Common myeloid progenitor, CD34-positive (primary cell): Measurements from ENCODE around the gene RPL18A.

Source experiments
- CTCF ChIA-PET: fragments of 350-600 bp; sonication (Branson Sonifier 250); formaldehyde crosslinking; loops from one replicate; lab custom pipeline; 2021; ENCODE audit warnings: antibody characterized with exemption; lab: Charles Lee
- POLR2A ChIA-PET: fragments of 350-600 bp; sonication (Branson Sonifier 250); formaldehyde crosslinking; loops from one replicate; lab custom pipeline; 2021; ENCODE audit warnings: antibody characterized with exemption; lab: Charles Lee
- DNase-seq, 3 donors: peaks; one replicate each; pipeline versions ENCODE4 v3.0.0 to v3.0.0-alpha.2; 2013
- H3K27ac ChIP-seq, 2 experiments: 1 replicate in 1 of 2; 2 replicates in 1 of 2; pipeline ENCODE4 v1.7.0; 2013; ENCODE audit warnings: inconsistent platforms in 2 of 2, low read length in 2 of 2, mild to moderate bottlenecking in 2 of 2, low read depth in 1 of 2, moderate library complexity in 1 of 2; ENCODE audit not compliant: severe bottlenecking in 2 of 2, insufficient read depth in 1 of 2, poor library complexity in 1 of 2
- H3K27me3 ChIP-seq, 5 experiments: replicated peaks in 2 of 5; 1 replicate in 3 of 5; 2 replicates in 2 of 5; pipeline versions ENCODE4 v1.6.1 to v1.7.0; 2013; ENCODE audit warnings: low read length in 4 of 5, mild to moderate bottlenecking in 2 of 5, moderate library complexity in 2 of 5, inconsistent platforms in 1 of 5; ENCODE audit not compliant: insufficient read depth in 5 of 5, control insufficient read depth in 4 of 5
- H3K36me3 ChIP-seq, 4 experiments: 1 replicate in 2 of 4; 2 replicates in 2 of 4; pipeline versions ENCODE4 v1.6.1 to v1.7.0; 2013; ENCODE audit warnings: low read length in 3 of 4, control low read depth in 1 of 4, mild to moderate bottlenecking in 1 of 4; ENCODE audit not compliant: control insufficient read depth in 4 of 4, insufficient read depth in 4 of 4
- H3K4me1 ChIP-seq, 4 experiments: 1 replicate in 3 of 4; 2 replicates in 1 of 4; pipeline versions ENCODE4 v1.6.1 to v1.7.1; 2013; ENCODE audit warnings: low read length in 3 of 4, mild to moderate bottlenecking in 3 of 4, control low read depth in 1 of 4, inconsistent platforms in 1 of 4, moderate library complexity in 1 of 4; ENCODE audit not compliant: control insufficient read depth in 4 of 4, insufficient read depth in 4 of 4; ENCODE audit errors: control extremely low read depth in 1 of 4
- H3K4me3 ChIP-seq, 7 experiments: 1 replicate in 4 of 7; 2 replicates in 3 of 7; pipeline versions ENCODE4 v1.5.1 to v1.7.0; 2013; ENCODE audit warnings: mild to moderate bottlenecking in 7 of 7, low read length in 6 of 7, moderate library complexity in 6 of 7, inconsistent platforms in 2 of 7, low read depth in 2 of 7, control low read depth in 1 of 7; ENCODE audit not compliant: insufficient read depth in 4 of 7, control insufficient read depth in 1 of 7; ENCODE audit errors: extremely low read depth in 1 of 7
- H3K9me3 ChIP-seq, 5 experiments: 1 replicate in 4 of 5; 2 replicates in 1 of 5; pipeline versions ENCODE4 v1.6.1 to v1.7.1; 2013; ENCODE audit warnings: low read length in 4 of 5, mild to moderate bottlenecking in 2 of 5, inconsistent platforms in 1 of 5, low read depth in 1 of 5, moderate library complexity in 1 of 5; ENCODE audit not compliant: control insufficient read depth in 4 of 5, insufficient read depth in 2 of 5; ENCODE audit errors: control extremely low read depth in 1 of 5
- WGBS: methylation state at CpG from one replicate; pipeline ENCODE4 v1.1.5; 2013; ENCODE audit not compliant: insufficient coverage; 5-methylcytosine and 5-hydroxymethylcytosine counted together

The RPL18A gene

GRCh38 chr19:17832443-17833208 lies 27.1 kb upstream of the RPL18A start:
- Histone ChIP-seq H3K4me3 (no peak overlapping the region), H3K27me3 (no peaks in the 10 kb centered on the region), H3K9me3 (peaks cover 0 to 4% (median 0%) of the 10 kb centered on the region in 5 experiments), H3K36me3 (peaks cover 25 to 84% (median 61%) of the 10 kb centered on the region in 4 experiments), H3K27ac (no peak overlapping the region), H3K4me1 (peaks cover 0 to 4% (median 1%) of the 10 kb centered on the region in 4 experiments)
- POLR2A ChIA-PET, result interaction anchor here (0.7 kb wide), 1 partner anchor 15 kb away, joined by 7 read pairs; the partner anchor contains the start of gene JAK3
- WGBS, result 95% methylated on average over 15 of the region's 17 CpGs
- DNase-seq, result no peak
- CTCF ChIA-PET, result interaction anchor here (0.7 to 1.4 kb wide), 8 partner anchors 8 to 68 kb away, joined by 3 to 6 read pairs (median 4); partner anchors contain the start of genes JAK3 and RPL18A

DNA sequence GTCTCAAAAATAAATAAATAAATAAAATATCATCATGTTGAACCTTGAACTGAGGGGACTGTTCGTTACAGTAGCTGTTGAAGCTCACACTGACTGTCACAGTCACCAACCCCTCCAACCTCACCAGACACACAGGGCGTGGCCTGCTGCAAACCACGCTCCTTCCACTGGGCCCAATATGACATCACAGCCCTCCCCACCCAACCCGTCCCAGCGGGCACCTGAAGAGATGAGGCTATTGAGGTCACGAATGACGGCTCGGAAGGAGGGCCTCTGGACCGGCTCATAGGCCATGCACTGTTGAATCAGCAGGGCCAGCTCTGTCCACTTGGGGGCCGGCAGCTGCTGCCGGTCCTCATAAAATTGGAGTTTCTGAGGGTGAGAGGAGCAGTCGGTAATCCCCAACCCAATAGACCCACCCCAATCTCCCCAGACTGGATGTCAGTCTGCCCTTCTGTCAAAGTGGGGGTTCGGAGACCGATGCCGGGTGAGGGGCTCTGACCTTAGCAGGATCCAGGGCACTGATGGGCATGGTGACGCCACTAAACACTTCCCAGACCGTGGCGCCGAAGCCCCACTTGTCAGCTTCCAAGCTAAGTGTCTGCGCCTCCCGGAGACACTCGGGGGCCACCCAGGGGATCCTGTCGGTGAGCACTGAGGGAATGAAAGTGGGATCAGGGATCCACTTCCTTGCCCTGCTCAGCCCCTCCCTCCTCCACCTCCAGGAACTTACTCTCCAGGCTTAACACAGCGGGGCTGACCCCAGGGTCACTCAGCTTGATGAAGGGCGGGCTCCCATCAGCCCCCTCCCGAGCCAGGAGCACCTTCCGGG lies 25.1 kb upstream of the RPL18A start:
- Histone ChIP-seq H3K36me3 (peaks cover 24 to 88% (median 70%) of the 10 kb centered on the region in 4 experiments), H3K4me3 (no peak overlapping the region), H3K27me3 (no peaks in the 10 kb centered on the region), H3K4me1 (no peaks in the 10 kb centered on the region), H3K9me3 (peaks cover 0 to 4% (median 0%) of the 10 kb centered on the region in 5 experiments), H3K27ac (no peak overlapping the region)
- POLR2A ChIA-PET, result no interaction called here
- CTCF ChIA-PET, result interaction anchor here (0.8 to 2.6 kb wide), 7 partner anchors 11 to 46 kb away, joined by 3 to 13 read pairs (median 4); partner anchors contain the start of gene RPL18A
- 93% methylated on average over 22 of the region's 27 CpGs for WGBS
- no peak for DNase-seq

DNA sequence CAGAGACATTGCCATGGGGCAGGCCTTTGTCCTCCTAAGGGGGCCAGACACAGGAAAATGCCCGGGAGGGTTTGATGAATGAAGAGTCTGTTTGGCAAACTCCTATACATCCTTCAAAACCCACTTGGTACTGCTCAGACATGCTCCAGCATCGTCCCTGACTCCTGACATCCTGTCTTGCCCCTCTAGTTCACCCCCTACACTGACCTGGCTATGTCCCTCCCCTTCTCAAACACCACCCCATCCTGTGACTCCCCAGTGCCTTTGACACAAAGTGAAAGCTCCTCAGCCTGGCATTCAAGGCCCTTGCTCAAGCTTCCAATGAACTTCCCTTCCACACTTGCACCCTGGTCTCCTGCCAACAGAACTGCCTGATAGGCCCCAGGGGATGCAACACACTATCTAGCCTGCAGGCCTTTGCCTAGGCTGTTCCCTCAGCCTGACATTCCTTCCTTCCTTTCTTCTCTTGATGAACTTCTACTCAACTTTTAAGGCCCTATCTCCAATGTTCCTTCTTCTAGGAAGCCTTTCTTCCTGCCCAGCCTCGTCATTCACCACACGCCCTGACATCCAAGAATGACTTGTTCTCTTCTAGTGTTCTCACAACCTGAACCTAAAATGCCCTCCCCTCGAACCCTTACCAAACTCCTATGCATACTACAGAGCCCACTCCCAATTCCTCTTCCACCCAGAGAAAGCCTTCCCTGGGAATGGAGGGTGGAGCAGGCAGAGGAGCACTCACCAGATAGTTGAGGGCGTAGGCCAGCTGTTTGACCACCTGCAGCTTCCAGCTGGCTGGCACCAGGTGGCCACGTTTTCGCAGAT lies 24.3 kb upstream of the RPL18A start:
- DNase-seq, result no peak
- Histone ChIP-seq H3K4me1 (no peaks in the 10 kb centered on the region), H3K36me3 (peaks cover 20 to 86% (median 72%) of the 10 kb centered on the region in 4 experiments), H3K4me3 (no peak overlapping the region), H3K9me3 (peaks cover 0 to 4% (median 0%) of the 10 kb centered on the region in 5 experiments), H3K27ac (no peak overlapping the region), H3K27me3 (no peaks in the 10 kb centered on the region)
- POLR2A ChIA-PET, result no interaction called here
- 98% methylated on average over 4 of the region's 8 CpGs for WGBS
- CTCF ChIA-PET, result interaction anchor here (1.4 to 2.6 kb wide), 4 partner anchors 16 to 32 kb away, joined by 5 to 13 read pairs (median 6); partner anchors contain the start of gene RPL18A

DNA sequence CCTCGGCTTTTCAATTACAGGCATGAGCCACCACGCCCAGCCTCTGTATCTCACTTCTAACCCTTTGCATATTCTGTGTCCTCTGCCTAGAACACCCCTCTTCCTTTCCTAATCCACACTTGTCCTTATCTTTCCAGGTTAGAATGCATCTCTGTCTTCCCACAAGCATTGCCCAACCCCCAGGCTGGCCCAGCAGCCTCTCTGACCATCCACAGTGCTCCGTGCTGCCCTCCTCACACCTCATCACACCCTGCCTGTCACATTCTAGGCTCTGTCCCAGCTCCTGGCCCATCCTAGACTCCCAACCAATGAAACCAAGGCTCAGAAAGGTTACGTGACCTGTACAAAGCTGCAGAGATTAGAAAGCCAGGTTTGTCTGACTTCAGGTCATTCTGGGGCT lies 23.2 kb upstream of the RPL18A start:
- H3K36me3 ChIP-seq, result peaks cover 19 to 90% (median 78%) of the 10 kb centered on the region in 4 experiments
- WGBS, result 100% methylated on average over 4 of the region's 4 CpGs

DNA sequence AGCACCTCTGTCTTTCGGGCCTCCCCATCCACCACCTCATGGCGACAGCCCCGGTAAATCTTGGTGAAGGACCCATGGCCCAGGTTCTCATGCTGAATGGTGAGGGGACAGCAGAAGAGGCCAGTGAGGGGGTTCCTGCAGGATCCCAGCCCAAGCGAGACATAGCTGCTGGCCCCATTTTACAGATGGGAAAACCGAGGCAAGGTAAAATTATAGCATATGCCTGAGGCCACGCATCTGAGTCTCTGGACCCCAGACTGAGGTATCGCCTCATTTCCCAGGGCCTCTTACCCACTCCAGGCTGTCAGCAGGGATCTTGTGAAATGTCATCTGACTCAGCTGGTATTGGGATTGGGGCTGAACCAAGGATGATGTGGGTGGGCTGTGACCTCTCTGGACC lies 21.7 kb upstream of the RPL18A start:
- H3K4me3 ChIP-seq, result no peak overlapping the region
- DNase-seq, result no peak
- H3K27me3 ChIP-seq, result no peaks in the 10 kb centered on the region
- CTCF ChIA-PET, result no interaction called here
- no peaks in the 10 kb centered on the region for H3K9me3 ChIP-seq
- H3K36me3 ChIP-seq, result peaks cover 16 to 89% (median 70%) of the 10 kb centered on the region in 4 experiments
- H3K4me1 ChIP-seq, result no peaks in the 10 kb centered on the region
- POLR2A ChIA-PET, result interaction anchor here (0.8 kb wide), 1 partner anchor 10 kb away, joined by 5 read pairs; the partner anchor contains the start of gene JAK3
- no peak overlapping the region for H3K27ac ChIP-seq
- 99% methylated on average over 5 of the region's 7 CpGs for WGBS

More for the DNA sequence above, 23.2 kb upstream of the RPL18A start:
- Histone ChIP-seq H3K4me1 (no peaks in the 10 kb centered on the region), H3K9me3 (no peaks in the 10 kb centered on the region), H3K27me3 (no peaks in the 10 kb centered on the region), H3K4me3 (no peak overlapping the region), H3K27ac (no peak overlapping the region)
- ChIA-PET CTCF (interaction anchor here (1.9 kb wide), 1 partner anchor 23 kb away, joined by 5 read pairs; the partner anchor contains the start of gene RPL18A), POLR2A (no interaction called here)
- no peak for DNase-seq

GRCh38 chr19:17840019-17840418 lies 19.7 kb upstream of the RPL18A start:
- H3K36me3 ChIP-seq, result peaks cover 11 to 87% (median 67%) of the 10 kb centered on the region in 4 experiments
- H3K27me3 ChIP-seq, result no peaks in the 10 kb centered on the region
- no peak overlapping the region for H3K27ac ChIP-seq
- ChIA-PET CTCF (no interaction called here), POLR2A (no interaction called here)
- no peaks in the 10 kb centered on the region for H3K9me3 ChIP-seq
- H3K4me1 ChIP-seq, result peaks cover 0 to 16% (median 10%) of the 10 kb centered on the region in 4 experiments
- DNase-seq, result no peak
- WGBS, result 94% methylated on average over 3 of the region's 6 CpGs
- no peak overlapping the region for H3K4me3 ChIP-seq
